H9 (cell line): ENCODE results near the gene RAB29. TPM values are rescaled to one million over a fixed set of nuclear protein-coding genes. Genes with fewer than 3 reads are reported as not detected.

ENCODE experiments used
- DNase-seq: peaks from one replicate; pipeline ENCODE4 v3.0.0-alpha.2; 2017
- H2AFZ ChIP-seq: one replicate; pipeline ENCODE4 v1.6.1; 2013; ENCODE audit warnings: mild to moderate bottlenecking, low read length, control low read depth, moderate library complexity
- H2AK5ac ChIP-seq: 2 replicates; pipeline ENCODE4 v1.6.1; 2013; ENCODE audit warnings: low read length, control low read depth, mixed read lengths; ENCODE audit not compliant: insufficient read length
- H2BK120ac ChIP-seq: one replicate; pipeline ENCODE4 v1.6.1; 2013; ENCODE audit warnings: low read depth, mild to moderate bottlenecking, low read length, control low read depth, inconsistent platforms; ENCODE audit not compliant: poor library complexity, severe bottlenecking
- H2BK12ac ChIP-seq: 2 replicates; pipeline ENCODE4 v1.6.1; 2013; ENCODE audit warnings: low read length, control low read depth, mixed read lengths, low read depth; ENCODE audit not compliant: insufficient read length
- H2BK15ac ChIP-seq: 2 replicates; pipeline ENCODE4 v1.6.1; 2013; ENCODE audit warnings: low read depth, low read length, control low read depth
- H2BK20ac ChIP-seq: one replicate; pipeline ENCODE4 v1.6.1; 2013; ENCODE audit warnings: low read depth, mild to moderate bottlenecking, low read length, control low read depth, inconsistent platforms; ENCODE audit not compliant: poor library complexity, severe bottlenecking
- H2BK5ac ChIP-seq: 2 replicates; pipeline ENCODE4 v1.6.1; 2013; ENCODE audit warnings: low read length, control low read depth, mixed read lengths; ENCODE audit not compliant: insufficient read length
- H3K14ac ChIP-seq: 2 replicates; pipeline ENCODE4 v1.6.1; 2013; ENCODE audit warnings: low read length, control low read depth; ENCODE audit not compliant: insufficient read depth
- H3K18ac ChIP-seq: 2 replicates; pipeline ENCODE4 v1.6.1; 2013; ENCODE audit warnings: low read depth, mild to moderate bottlenecking, mixed read lengths, low read length, control low read depth; ENCODE audit not compliant: insufficient read length
- H3K23ac ChIP-seq: 2 replicates; pipeline ENCODE4 v1.6.1; 2013; ENCODE audit warnings: low read length, control low read depth, mixed read lengths, low read depth; ENCODE audit not compliant: insufficient read length
- H3K23me2 ChIP-seq: 2 replicates; pipeline ENCODE4 v1.6.1; 2013; ENCODE audit warnings: low read depth, mild to moderate bottlenecking, mixed read lengths, low read length, control low read depth; ENCODE audit not compliant: insufficient read length, poor library complexity, severe bottlenecking
- H3K27ac ChIP-seq: 2 replicates; pipeline ENCODE4 v1.5.1; 2013; ENCODE audit warnings: low read length, control low read depth, mixed read lengths, low read depth; ENCODE audit not compliant: insufficient read length
- H3K27me3 ChIP-seq: 2 replicates; pipeline ENCODE4 v1.6.1; 2013; ENCODE audit warnings: low read length, control low read depth, inconsistent platforms; ENCODE audit not compliant: insufficient read depth
- H3K4ac ChIP-seq: 2 replicates; pipeline ENCODE4 v1.6.1; 2013; ENCODE audit warnings: low read depth, mild to moderate bottlenecking, control low read depth, inconsistent platforms, low read length, moderate library complexity
- H3K4me1 ChIP-seq: 2 replicates; pipeline ENCODE4 v1.6.1; 2013; ENCODE audit warnings: low read length, control low read depth, inconsistent platforms; ENCODE audit not compliant: insufficient read depth
- H3K4me2 ChIP-seq: 2 replicates; pipeline ENCODE4 v1.6.1; 2013; ENCODE audit warnings: low read length, control low read depth, mixed read lengths; ENCODE audit not compliant: insufficient read length, insufficient read depth
- H3K56ac ChIP-seq: 2 replicates; pipeline ENCODE4 v1.6.1; 2013; ENCODE audit warnings: low read depth, mild to moderate bottlenecking, mixed read lengths, low read length, control low read depth; ENCODE audit not compliant: insufficient read length
- H3K79me1 ChIP-seq: 2 replicates; pipeline ENCODE4 v1.6.1; 2013; ENCODE audit warnings: low read depth, mild to moderate bottlenecking, moderate library complexity, low read length, control low read depth, inconsistent platforms; ENCODE audit not compliant: insufficient read depth, poor library complexity, severe bottlenecking
- H3K79me2 ChIP-seq: 2 replicates; pipeline ENCODE4 v1.6.1; 2013; ENCODE audit warnings: low read length, control low read depth, inconsistent platforms; ENCODE audit not compliant: insufficient read depth
- H3K9ac ChIP-seq: 2 replicates; pipeline ENCODE4 v1.6.1; 2013; ENCODE audit warnings: low read length, control low read depth, mixed read lengths; ENCODE audit not compliant: insufficient read length; ENCODE audit errors: extremely low read depth
- H3K9me3 ChIP-seq: one replicate; pipeline ENCODE4 v1.6.1; 2013; ENCODE audit warnings: low read depth, low read length, inconsistent platforms; ENCODE audit not compliant: control insufficient read depth
- H3T11ph ChIP-seq: one replicate; pipeline ENCODE4 v1.6.1; 2013; ENCODE audit warnings: mild to moderate bottlenecking, low read length, control low read depth, inconsistent platforms
- H4K20me1 ChIP-seq: one replicate; pipeline ENCODE4 v1.6.1; 2013; ENCODE audit not compliant: control insufficient read depth, insufficient read length, insufficient read depth
- H4K5ac ChIP-seq: 2 replicates; pipeline ENCODE4 v1.6.1; 2013; ENCODE audit warnings: low read depth, mild to moderate bottlenecking, mixed read lengths, low read length, control low read depth; ENCODE audit not compliant: insufficient read length
- H4K8ac ChIP-seq: replicated peaks from 2 replicates; pipeline ENCODE4 v1.6.1; 2013; ENCODE audit warnings: low read length, control low read depth, mixed read lengths, low read depth; ENCODE audit not compliant: insufficient read length
- H4K91ac ChIP-seq: 2 replicates; pipeline ENCODE4 v1.6.1; 2013; ENCODE audit warnings: low read depth, mild to moderate bottlenecking, moderate library complexity, mixed read lengths, low read length, control low read depth; ENCODE audit not compliant: insufficient read length
- H3K27ac Mint-ChIP-seq, 3 experiments: 2 replicates in 2 of 3; 3 replicates in 1 of 3; pipeline ENCODE4 v1.8.0; 2020 to 2021; ENCODE audit warnings: mixed read lengths in 3 of 3, mild to moderate bottlenecking in 1 of 3, moderate library complexity in 1 of 3
- H3K27me3 Mint-ChIP-seq: 2 replicates; pipeline ENCODE4 v1.8.0; 2021; ENCODE audit warnings: low read depth, mild to moderate bottlenecking, moderate library complexity, mixed read lengths
- H3K36me3 Mint-ChIP-seq, 3 experiments: 2 replicates in 2 of 3; 3 replicates in 1 of 3; pipeline ENCODE4 v1.8.0; 2020 to 2021; ENCODE audit warnings: low read depth in 3 of 3, mixed read lengths in 3 of 3; ENCODE audit not compliant: insufficient read depth in 1 of 3
- H3K4me1 Mint-ChIP-seq, 2 experiments: 2 replicates each; pipeline ENCODE4 v1.8.0; 2020; ENCODE audit warnings: mixed read lengths in 2 of 2
- H3K4me3 Mint-ChIP-seq, 2 experiments: 2 replicates in 1 of 2; 3 replicates in 1 of 2; pipeline ENCODE4 v1.8.0; 2020 to 2021; ENCODE audit warnings: mild to moderate bottlenecking in 2 of 2, mixed read lengths in 2 of 2, moderate library complexity in 1 of 2
- H3K9me3 Mint-ChIP-seq, 2 experiments: 2 replicates in 1 of 2; 3 replicates in 1 of 2; pipeline ENCODE4 v1.8.0; 2020; ENCODE audit warnings: mild to moderate bottlenecking in 2 of 2, mixed read lengths in 2 of 2, moderate library complexity in 1 of 2
- CTCF ChIP-seq: fragments of 200-600 bp; sonication (generic); conservative IDR thresholded peaks from 3 replicates; pipeline ENCODE4 v1.8.0; 2021; ENCODE audit warnings: antibody characterized with exemption, mild to moderate bottlenecking
- WGBS: extraction: QIAGEN DNeasy Blood & Tissue Kit; methylation state at CpG from one replicate; pipeline ENCODE4 v1.1.7; 2013; ENCODE audit warnings: missing lambda C conversion rate, low lambda C conversion rate, mixed read lengths; ENCODE audit not compliant: insufficient read length; ENCODE audit errors: extremely low coverage; 5-methylcytosine and 5-hydroxymethylcytosine counted together
- total RNA-seq: library from RNA; stranded (reverse); gene quantifications from 2 replicates; pipeline ENCODE4 v1.2.1, GENCODE V29; 2021

RAB29 gene
- total RNA-seq, 1 experiment from 2014 or later = 4.2 TPM

DNA sequence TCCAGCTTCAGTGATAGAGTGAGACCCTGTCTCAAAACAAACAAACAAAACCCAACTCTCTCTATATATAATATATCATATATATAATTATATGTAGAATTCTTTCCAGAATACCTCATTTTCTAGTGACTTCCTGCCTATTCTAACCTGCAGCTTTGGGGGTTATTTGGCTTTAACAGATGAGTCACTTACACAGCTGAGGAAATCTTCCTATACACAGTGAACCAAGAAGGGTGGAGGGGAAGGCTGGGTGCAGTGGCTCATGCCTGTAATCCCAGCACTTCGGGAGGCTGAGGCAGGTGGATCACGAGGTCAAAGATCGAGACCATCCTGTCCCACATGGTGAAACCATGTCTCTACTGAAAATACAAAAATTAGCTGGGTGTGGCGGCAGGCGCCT, 9.2 kb downstream of the RAB29 start:
- Histone ChIP-seq H3K23me2 (no peaks in the 10 kb centered on the region), H3K18ac (no peak overlapping the region), H2BK15ac (no peak overlapping the region), H2BK5ac (no peak overlapping the region), H4K91ac (no peak overlapping the region), H3K4me1 (no peaks in the 10 kb centered on the region), H3K9ac (no peak overlapping the region), H3K9me3 (no peaks in the 10 kb centered on the region), H4K5ac (no peak overlapping the region), H3K23ac (no peak overlapping the region), H3T11ph (no peak overlapping the region), H2BK120ac (no peak overlapping the region), H3K14ac (no peak overlapping the region), H3K27ac (no peak overlapping the region), H3K4ac (no peak overlapping the region), H2AK5ac (no peak overlapping the region), H3K4me2 (no peak overlapping the region), H3K27me3 (no peaks in the 10 kb centered on the region), H3K79me1 (no peaks in the 10 kb centered on the region), H2AFZ (no peak overlapping the region), H3K79me2 (no peaks in the 10 kb centered on the region), H4K8ac (no peak overlapping the region), H4K20me1 (no peaks in the 10 kb centered on the region), H3K56ac (no peak overlapping the region), H2BK12ac (no peak overlapping the region), H2BK20ac (no peak overlapping the region)
- Mint-ChIP-seq H3K36me3 (peaks cover 0 to 4% (median 0%) of the 10 kb centered on the region in 3 experiments; a peak in 1 of 7 replicates), H3K4me3 (no peak overlapping the region), H3K9me3 (no peaks in the 10 kb centered on the region; a peak in 1 of 5 replicates), H3K4me1 (peaks cover 7 to 11% of the 10 kb centered on the region in 2 experiments; a peak in 2 of 4 replicates), H3K27me3 (peaks cover 2% of the 10 kb centered on the region; the same call in 1 of the 2 replicates), H3K27ac (no peak overlapping the region)
- no peak for DNase-seq
- no CpG with 5 or more reads among the region's 5 CpGs for WGBS
- no peak for TF ChIP-seq CTCF
